ENCODE measurements around the gene FOXK1.
A peak's percentile ranks its signal among the peaks of the same experiment; 100 is the strongest.
"Not testable (repeated sequence)": the region's sequence is repeated elsewhere in the genome, so short reads cannot be mapped to it uniquely, and the experiment has no call there.

The FOXK1 gene

GRCh38 chr7:4789194-4790077 lies 107.3 kb downstream of the FOXK1 start:
- DNase-seq: no peak

GRCh38 chr7:4790078-4790465 lies 108.0 kb downstream of the FOXK1 start:
- DNase-seq: no peak

- no peak for DNase-seq
Measured at GRCh38 chr7:4790516-4790991, 108.5 kb downstream of the FOXK1 start.

GRCh38 chr7:4791101-4791737 lies 109.1 kb downstream of the FOXK1 start:
- no peak for DNase-seq

GRCh38 chr7:4791738-4792536 lies 109.8 kb downstream of the FOXK1 start:
- peak; percentile 79 for DNase-seq

- peak; percentile 19 for DNase-seq
Measured at GRCh38 chr7:4792537-4793126, 110.5 kb downstream of the FOXK1 start.

- DNase-seq: not testable (repeated sequence)
Measured at GRCh38 chr7:4793385-4793993, 111.4 kb downstream of the FOXK1 start.

GRCh38 chr7:4794171-4794570 lies 112.1 kb downstream of the FOXK1 start:
- DNase-seq: not testable (repeated sequence)

GRCh38 chr7:4794591-4795350 lies 112.7 kb downstream of the FOXK1 start:
- DNase-seq: peak; percentile 9

- DNase-seq: no peak
Measured at GRCh38 chr7:4796453-4796852, 114.4 kb downstream of the FOXK1 start.

- DNase-seq: peak; percentile 43
Measured at GRCh38 chr7:4797858-4798705, 116.0 kb downstream of the FOXK1 start.

GRCh38 chr7:4798706-4799235 lies 116.7 kb downstream of the FOXK1 start:
- DNase-seq: no peak

- no peak for DNase-seq
Measured at GRCh38 chr7:4799508-4800268, 117.6 kb downstream of the FOXK1 start.

GRCh38 chr7:4800487-4800886 lies 118.4 kb downstream of the FOXK1 start:
- no peak for DNase-seq

GRCh38 chr7:4800926-4801838 lies 119.1 kb downstream of the FOXK1 start:
- no peak for DNase-seq

GRCh38 chr7:4801839-4802231 lies 119.7 kb downstream of the FOXK1 start:
- no peak for DNase-seq

- not testable (repeated sequence) for DNase-seq
Measured at GRCh38 chr7:4802577-4802976, 120.5 kb downstream of the FOXK1 start.

All from hematopoietic multipotent progenitor cell treated with erythropoietin and hydrocortisone succinate and interleukin-3 and kit ligand, for 8 days (in vitro differentiated cells).